ENCODE measurements around the gene ITPKA. TPM values are rescaled to one million over a fixed set of nuclear protein-coding genes. Genes with fewer than 3 reads are reported as not detected.
A peak's percentile ranks its signal among the peaks of the same experiment; 100 is the strongest.

ITPKA gene
- polyA plus RNA-seq, 1 donor (not counting 4 experiments of a cell fraction or from before 2014, with no cell fraction given) = 0.12 TPM

GRCh38 chr15:41491889-41492288 is 1.8 kb upstream of the ITPKA start:
- TF ChIP-seq CTCF (optimal IDR thresholded peaks at IDR 0.05 in 1 of 3, IDR thresholded peaks at IDR 0.05 in 1 of 3, conservative IDR thresholded peaks at IDR 0.05 in 1 of 3; ENCODE audit: extremely low read depth in 1 of 3, insufficient read depth in 2 of 3, low read length in 3 of 3) (no peak), EZH2 (IDR thresholded peaks at IDR 0.05; ENCODE audit: low read length) (no peak)
- H3K9me3 ChIP-seq (ENCODE audit: control insufficient read depth, low read depth, low read length) = no peaks in the 10 kb centered on the region
- FAIRE-seq (no peak), DNase-seq (ENCODE audit: low read depth, low spot score) (no peak)
- H3K4me3 ChIP-seq (ENCODE audit: control insufficient read depth in 2 of 3, extremely low read depth in 1 of 3, insufficient read depth in 2 of 3, low read depth in 1 of 3, low read length in 3 of 3) = no peak overlapping the region
- no peak overlapping the region for H3K9ac ChIP-seq (ENCODE audit: control insufficient read depth, extremely low read depth, insufficient read depth, low read length)
- H3K79me2 ChIP-seq (ENCODE audit: control insufficient read depth, insufficient read depth, low read length) = no peaks in the 10 kb centered on the region
- H3K27me3 ChIP-seq (ENCODE audit: control insufficient read depth, extremely low read depth, insufficient read depth, low read length) = peaks cover 30% of the 10 kb centered on the region
- no peaks in the 10 kb centered on the region for H4K20me1 ChIP-seq (ENCODE audit: control insufficient read depth, extremely low read depth, insufficient read depth, low read length)
- no peaks in the 10 kb centered on the region for H3K36me3 ChIP-seq (ENCODE audit: control insufficient read depth in 2 of 2, extremely low read depth in 1 of 2, insufficient read depth in 2 of 2, low read length in 2 of 2)
- no peak overlapping the region for H2AFZ ChIP-seq (ENCODE audit: control insufficient read depth, low read length)
- peaks cover 26% of the 10 kb centered on the region for H3K4me1 ChIP-seq (ENCODE audit: control insufficient read depth, extremely low read depth, insufficient read depth, low read length)
- H3K9me1 ChIP-seq (ENCODE audit: control insufficient read depth, extremely low read depth, insufficient read depth, low read length) = no peaks in the 10 kb centered on the region
- dilution Hi-C loops (cut with MboI; ENCODE audit: extremely low pct_ligation_motif_present, low sequenced_read_pairs) = no loop called here
- no peak overlapping the region for H3K4me2 ChIP-seq (ENCODE audit: control insufficient read depth, extremely low read depth, insufficient read depth, low read depth, low read length)
- no peak overlapping the region for H3K27ac ChIP-seq (ENCODE audit: control insufficient read depth, insufficient read depth, low read length)

GRCh38 chr15:41492597-41493204 is 973 bp upstream of the ITPKA start:
- H3K4me1 ChIP-seq (ENCODE audit: control insufficient read depth, extremely low read depth, insufficient read depth, low read length) = peaks cover 26% of the 10 kb centered on the region
- no peaks in the 10 kb centered on the region for H3K9me1 ChIP-seq (ENCODE audit: control insufficient read depth, extremely low read depth, insufficient read depth, low read length)
- H3K27me3 ChIP-seq (ENCODE audit: control insufficient read depth, extremely low read depth, insufficient read depth, low read length) = peaks cover 33% of the 10 kb centered on the region
- no peaks in the 10 kb centered on the region for H4K20me1 ChIP-seq (ENCODE audit: control insufficient read depth, extremely low read depth, insufficient read depth, low read length)
- DNase-seq (ENCODE audit: low read depth, low spot score) = no peak
- H3K27ac ChIP-seq (ENCODE audit: control insufficient read depth, insufficient read depth, low read length) = no peak overlapping the region
- H2AFZ ChIP-seq (ENCODE audit: control insufficient read depth, low read length) = peak overlapping the region; percentile 81
- no peak for FAIRE-seq
- no peaks in the 10 kb centered on the region for H3K9me3 ChIP-seq (ENCODE audit: control insufficient read depth, low read depth, low read length)
- H3K4me3 ChIP-seq (ENCODE audit: control insufficient read depth in 2 of 3, extremely low read depth in 1 of 3, insufficient read depth in 2 of 3, low read depth in 1 of 3, low read length in 3 of 3) = peak overlapping the region in 2 of 3 experiments; percentile 57 to 67
- H3K36me3 ChIP-seq (ENCODE audit: control insufficient read depth in 2 of 2, extremely low read depth in 1 of 2, insufficient read depth in 2 of 2, low read length in 2 of 2) = no peaks in the 10 kb centered on the region
- dilution Hi-C loops (cut with MboI; ENCODE audit: extremely low pct_ligation_motif_present, low sequenced_read_pairs) = no loop called here
- peak overlapping the region; percentile 68 for H3K4me2 ChIP-seq (ENCODE audit: control insufficient read depth, extremely low read depth, insufficient read depth, low read depth, low read length)
- peak overlapping the region; percentile 54 for H3K9ac ChIP-seq (ENCODE audit: control insufficient read depth, extremely low read depth, insufficient read depth, low read length)
- H3K79me2 ChIP-seq (ENCODE audit: control insufficient read depth, insufficient read depth, low read length) = no peaks in the 10 kb centered on the region
- no peak for TF ChIP-seq CTCF (optimal IDR thresholded peaks at IDR 0.05 in 1 of 3, IDR thresholded peaks at IDR 0.05 in 1 of 3, conservative IDR thresholded peaks at IDR 0.05 in 1 of 3; ENCODE audit: extremely low read depth in 1 of 3, insufficient read depth in 2 of 3, low read length in 3 of 3)
- no peak for TF ChIP-seq EZH2 (IDR thresholded peaks at IDR 0.05; ENCODE audit: low read length)

Measured in keratinocyte (primary cell).